ENCODE data around the gene MCHR1.

- TF ChIP-seq, protein P1, sequence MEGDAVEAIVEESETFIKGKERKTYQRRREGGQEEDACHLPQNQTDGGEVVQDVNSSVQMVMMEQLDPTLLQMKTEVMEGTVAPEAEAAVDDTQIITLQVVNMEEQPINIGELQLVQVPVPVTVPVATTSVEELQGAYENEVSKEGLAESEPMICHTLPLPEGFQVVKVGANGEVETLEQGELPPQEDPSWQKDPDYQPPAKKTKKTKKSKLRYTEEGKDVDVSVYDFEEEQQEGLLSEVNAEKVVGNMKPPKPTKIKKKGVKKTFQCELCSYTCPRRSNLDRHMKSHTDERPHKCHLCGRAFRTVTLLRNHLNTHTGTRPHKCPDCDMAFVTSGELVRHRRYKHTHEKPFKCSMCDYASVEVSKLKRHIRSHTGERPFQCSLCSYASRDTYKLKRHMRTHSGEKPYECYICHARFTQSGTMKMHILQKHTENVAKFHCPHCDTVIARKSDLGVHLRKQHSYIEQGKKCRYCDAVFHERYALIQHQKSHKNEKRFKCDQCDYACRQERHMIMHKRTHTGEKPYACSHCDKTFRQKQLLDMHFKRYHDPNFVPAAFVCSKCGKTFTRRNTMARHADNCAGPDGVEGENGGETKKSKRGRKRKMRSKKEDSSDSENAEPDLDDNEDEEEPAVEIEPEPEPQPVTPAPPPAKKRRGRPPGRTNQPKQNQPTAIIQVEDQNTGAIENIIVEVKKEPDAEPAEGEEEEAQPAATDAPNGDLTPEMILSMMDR (IDR thresholded peaks at IDR 0.05): no peak
- TF ChIP-seq POLR2A (IDR thresholded peaks at IDR 0.05; ENCODE audit: low read depth): no peak
Observed at GRCh38 chr22:40709752-40710413, 30.6 kb downstream of the MCHR1 start.

Measured in esophagus muscularis mucosa (tissue), 3 donors.